Measurements from ENCODE around the gene AGPAT2.

DNA sequence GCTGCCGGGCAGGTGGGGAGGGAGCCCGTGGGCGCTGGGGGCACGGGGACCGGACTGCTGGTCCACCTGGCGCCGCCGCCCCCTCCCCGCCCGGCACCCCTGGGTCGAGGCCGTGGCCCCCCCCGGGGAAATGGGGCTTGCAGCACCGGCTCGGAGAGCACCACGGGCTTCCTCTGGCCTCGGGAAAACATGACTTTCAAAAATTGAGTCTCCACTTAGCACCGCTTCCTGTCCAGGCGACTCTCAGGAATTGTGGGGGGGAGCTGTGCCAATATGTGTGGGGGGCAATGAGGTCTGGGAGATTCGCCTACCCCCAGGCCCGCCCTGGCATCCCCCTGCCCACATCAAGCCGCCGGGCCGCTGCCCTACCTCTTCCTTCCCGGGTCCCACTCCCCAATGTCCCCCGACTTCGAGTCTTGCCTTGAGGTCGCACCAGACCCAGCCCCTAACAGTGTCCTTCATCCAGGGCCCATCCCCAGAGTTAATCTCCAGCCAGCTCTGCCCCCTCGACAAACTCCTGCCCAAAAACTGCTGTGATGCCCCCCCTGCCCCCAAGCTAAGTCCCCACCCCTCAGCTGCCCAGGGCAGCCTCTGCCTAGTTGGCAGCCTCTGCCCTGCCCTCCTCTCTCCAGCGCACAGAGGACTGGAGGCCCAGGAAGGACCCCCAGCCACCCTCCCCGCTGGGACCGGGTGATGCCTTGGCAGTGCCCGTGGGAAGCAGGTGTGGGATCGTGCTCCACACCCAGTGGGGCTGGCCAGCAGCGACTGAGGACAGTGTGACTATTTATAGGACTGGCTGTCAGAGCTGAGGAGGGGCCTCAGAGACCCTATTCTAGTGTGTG, 20.7 kb downstream of the AGPAT2 start:
- TF ChIP-seq, protein P1, sequence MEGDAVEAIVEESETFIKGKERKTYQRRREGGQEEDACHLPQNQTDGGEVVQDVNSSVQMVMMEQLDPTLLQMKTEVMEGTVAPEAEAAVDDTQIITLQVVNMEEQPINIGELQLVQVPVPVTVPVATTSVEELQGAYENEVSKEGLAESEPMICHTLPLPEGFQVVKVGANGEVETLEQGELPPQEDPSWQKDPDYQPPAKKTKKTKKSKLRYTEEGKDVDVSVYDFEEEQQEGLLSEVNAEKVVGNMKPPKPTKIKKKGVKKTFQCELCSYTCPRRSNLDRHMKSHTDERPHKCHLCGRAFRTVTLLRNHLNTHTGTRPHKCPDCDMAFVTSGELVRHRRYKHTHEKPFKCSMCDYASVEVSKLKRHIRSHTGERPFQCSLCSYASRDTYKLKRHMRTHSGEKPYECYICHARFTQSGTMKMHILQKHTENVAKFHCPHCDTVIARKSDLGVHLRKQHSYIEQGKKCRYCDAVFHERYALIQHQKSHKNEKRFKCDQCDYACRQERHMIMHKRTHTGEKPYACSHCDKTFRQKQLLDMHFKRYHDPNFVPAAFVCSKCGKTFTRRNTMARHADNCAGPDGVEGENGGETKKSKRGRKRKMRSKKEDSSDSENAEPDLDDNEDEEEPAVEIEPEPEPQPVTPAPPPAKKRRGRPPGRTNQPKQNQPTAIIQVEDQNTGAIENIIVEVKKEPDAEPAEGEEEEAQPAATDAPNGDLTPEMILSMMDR (IDR thresholded peaks at IDR 0.05; ENCODE audit: low read depth, low read length, poor library complexity, severe bottlenecking), result no peak
- TF ChIP-seq EZH2phosphoT487 (IDR thresholded peaks at IDR 0.05; ENCODE audit: borderline replicate concordance, low read length), result no peak
